Lung (tissue), 12 donors: Measurements from ENCODE around the gene FALEC. TPM values are rescaled to one million over a fixed set of nuclear protein-coding genes. Genes with fewer than 3 reads are reported as not detected.
A peak's percentile ranks its signal among the peaks of the same experiment; 100 is the strongest.

Experiments used
- ATAC-seq: fragments of 200-7000 bp; cut with Tn5 transposase; one replicate; pipeline ENCODE4 v1.9.1; 2020; ENCODE audit warnings: moderate number of reproducible peaks; ENCODE audit not compliant: insufficient read depth, low FRiP score
- DNase-seq, 3 donors: peaks; one replicate each; pipeline ENCODE4 v3.0.0-alpha.2; 2013 to 2017
- H3K27ac ChIP-seq, 2 donors: one replicate each; pipeline ENCODE4 v1.5.1; 2013; ENCODE audit warnings: mild to moderate bottlenecking in 2 of 2, moderate library complexity in 2 of 2, control low read depth in 1 of 2, inconsistent platforms in 1 of 2, low read depth in 1 of 2, low read length in 1 of 2
- H3K27me3 ChIP-seq, 3 donors: one replicate each; pipeline ENCODE4 v1.5.1; 2013; ENCODE audit warnings: low read length in 2 of 3; ENCODE audit not compliant: control insufficient read depth in 3 of 3, insufficient read depth in 3 of 3
- H3K36me3 ChIP-seq, 4 donors: one replicate each; pipeline ENCODE4 v1.5.1; 2013; ENCODE audit warnings: low read length in 4 of 4, mild to moderate bottlenecking in 1 of 4, moderate library complexity in 1 of 4; ENCODE audit not compliant: control insufficient read depth in 4 of 4, insufficient read depth in 4 of 4
- H3K4me1 ChIP-seq, 5 donors: one replicate each; pipeline ENCODE4 v1.5.1; 2013; ENCODE audit warnings: low read length in 5 of 5, mild to moderate bottlenecking in 2 of 5, moderate library complexity in 1 of 5; ENCODE audit not compliant: control insufficient read depth in 5 of 5, insufficient read depth in 5 of 5
- H3K4me3 ChIP-seq: one replicate; pipeline ENCODE4 v1.5.1; 2013; ENCODE audit warnings: mild to moderate bottlenecking, control low read depth, moderate library complexity
- H3K9ac ChIP-seq, 2 donors: one replicate each; pipeline ENCODE4 v1.5.1; 2013; ENCODE audit warnings: low read length in 2 of 2, control low read depth in 1 of 2; ENCODE audit not compliant: insufficient read depth in 1 of 2
- H3K9me3 ChIP-seq, 4 donors: one replicate each; pipeline ENCODE4 v1.5.1; 2013; ENCODE audit warnings: low read length in 3 of 4, mild to moderate bottlenecking in 1 of 4, moderate library complexity in 1 of 4; ENCODE audit not compliant: control insufficient read depth in 4 of 4, insufficient read depth in 3 of 4
- CTCF ChIP-seq: IDR thresholded peaks from 2 replicates; pipeline ENCODE4 v1.5.1; 2012; ENCODE audit warnings: mild to moderate bottlenecking; ENCODE audit errors: control extremely low read depth, extremely low read depth
- WGBS, 2 donors: extraction: QIAGEN DNeasy Blood & Tissue Kit; methylation state at CpG; one replicate each; pipeline ENCODE4 v1.1.7; 2013; 5-methylcytosine and 5-hydroxymethylcytosine counted together
- polyA plus RNA-seq, 2 donors: library from polyadenylated mRNA; stranded (reverse); fragments of 200-250 nt; gene quantifications; one replicate each; pipeline ENCODE4 v1.2.1, GENCODE V29; 2013
- total RNA-seq, 2 donors: library from RNA; depleted of rRNA in 1 of 2; stranded (reverse); fragments of >200 nt in 1 of 2; gene quantifications; one replicate each; pipeline ENCODE4 v1.2.1, GENCODE V29; 2014 to 2021
- donor health status: control.
- donor health status: control.
- donor health status: Bipolar disorder and iron deficiency.
- donor health status: healthy.
- donor health status: DM: yes; HTN: yes; CAD: no.

The FALEC gene
- total and polyA plus RNA-seq, 4 donors: 0.09 TPM; not detected in 3

GRCh38 chr1:150508982-150509381, 6.6 kb upstream of the FALEC start:
- H3K27ac ChIP-seq: no peak overlapping the region
- no peak overlapping the region for H3K4me3 ChIP-seq
- DNase-seq (peak in 1 of 3 donors; percentile 18), ATAC-seq (peak; percentile 15)
- no peaks in the 10 kb centered on the region for H3K27me3 ChIP-seq
- no peaks in the 10 kb centered on the region for H3K9me3 ChIP-seq
- no peak for TF ChIP-seq CTCF
- H3K36me3 ChIP-seq: peaks cover 9 to 25% (median 9%) of the 10 kb centered on the region in 4 donors
- H3K9ac ChIP-seq: no peak overlapping the region
- WGBS, 2 donors: 69 to 77% methylated on average over 4 of the region's 4 CpGs
- H3K4me1 ChIP-seq: peaks cover 0 to 15% (median 0%) of the 10 kb centered on the region in 5 donors

DNA sequence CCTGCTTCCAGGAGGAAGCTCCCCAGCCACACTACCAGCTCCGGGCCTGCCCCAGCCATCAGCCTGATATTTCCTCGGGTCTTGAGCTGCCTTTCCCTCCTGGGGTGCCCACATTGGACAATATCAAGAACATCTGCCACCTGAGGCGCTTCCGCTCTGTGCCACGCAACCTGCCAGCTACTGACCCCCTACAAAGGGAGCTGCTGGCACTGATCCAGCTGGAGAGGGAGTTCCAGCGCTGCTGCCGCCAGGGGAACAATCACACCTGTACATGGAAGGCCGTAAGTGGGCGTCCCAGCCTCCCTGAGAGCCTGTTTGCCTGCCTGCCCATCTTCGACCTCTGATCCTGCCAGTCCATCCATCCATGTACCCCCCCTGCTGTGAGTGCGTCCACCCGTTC, 4.0 kb upstream of the FALEC start:
- no peak overlapping the region for H3K4me3 ChIP-seq
- H3K9me3 ChIP-seq: no peaks in the 10 kb centered on the region
- 92 to 93% methylated on average over 12 of the region's 12 CpGs for WGBS, 2 donors
- TF ChIP-seq CTCF: no peak
- H3K27me3 ChIP-seq: no peaks in the 10 kb centered on the region
- DNase-seq (no peak), ATAC-seq (no peak)
- H3K36me3 ChIP-seq: peaks cover 0 to 4% (median under 1%) of the 10 kb centered on the region in 4 donors
- H3K4me1 ChIP-seq: peaks cover 0 to 10% (median 8%) of the 10 kb centered on the region in 5 donors
- H3K27ac ChIP-seq: no peak overlapping the region
- no peak overlapping the region for H3K9ac ChIP-seq

DNA sequence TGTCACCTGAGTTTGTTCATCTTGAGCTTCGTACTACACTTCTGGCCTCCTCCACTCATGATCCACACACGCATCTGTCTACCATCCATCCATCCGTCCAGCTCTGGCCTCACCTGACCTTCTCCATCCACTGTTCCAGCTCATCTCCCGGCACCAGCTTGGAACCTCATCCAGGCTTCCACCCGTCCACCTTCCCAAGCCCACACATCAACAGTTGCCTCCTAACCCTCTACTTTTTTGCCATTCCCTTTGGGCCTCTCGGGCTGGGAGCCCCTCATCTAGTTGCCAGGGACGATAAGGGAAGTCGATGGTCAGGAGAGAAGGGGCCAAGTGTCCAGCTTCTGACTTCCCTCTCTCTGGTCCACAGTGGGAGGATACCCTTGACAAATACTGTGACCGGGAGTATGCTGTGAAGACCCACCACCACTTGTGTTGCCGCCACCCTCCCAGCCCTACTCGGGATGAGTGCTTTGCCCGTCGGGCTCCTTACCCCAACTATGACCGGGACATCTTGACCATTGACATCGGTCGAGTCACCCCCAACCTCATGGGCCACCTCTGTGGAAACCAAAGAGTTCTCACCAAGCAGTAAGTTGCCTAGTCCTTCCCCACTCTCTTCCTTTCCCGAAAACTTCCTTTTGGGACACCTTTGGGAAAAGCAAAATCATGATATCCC, 3.4 kb upstream of the FALEC start:
- Histone ChIP-seq H3K36me3 (peaks cover 0 to 2% (median 0%) of the 10 kb centered on the region in 4 donors), H3K9me3 (no peaks in the 10 kb centered on the region), H3K27me3 (no peaks in the 10 kb centered on the region), H3K9ac (no peak overlapping the region), H3K4me3 (no peak overlapping the region), H3K4me1 (peaks cover 0 to 13% (median 8%) of the 10 kb centered on the region in 5 donors), H3K27ac (no peak overlapping the region)
- DNase-seq (no peak), ATAC-seq (no peak)
- TF ChIP-seq CTCF: no peak
- 88 to 90% methylated on average over 17 of the region's 17 CpGs for WGBS, 2 donors

GRCh38 chr1:150512846-150513245, 2.7 kb upstream of the FALEC start:
- 82 to 92% methylated on average over 2 of the region's 2 CpGs for WGBS, 2 donors
- TF ChIP-seq CTCF: no peak
- Histone ChIP-seq H3K4me1 (peaks cover 0 to 13% (median 8%) of the 10 kb centered on the region in 5 donors), H3K36me3 (peaks cover 0 to 2% (median 0%) of the 10 kb centered on the region in 4 donors), H3K27me3 (no peaks in the 10 kb centered on the region), H3K9me3 (no peaks in the 10 kb centered on the region), H3K9ac (no peak overlapping the region), H3K4me3 (no peak overlapping the region), H3K27ac (no peak overlapping the region)
- ATAC-seq (no peak), DNase-seq (no peak)
